SU-DHL-6 (cell line): ENCODE data around the gene CD9.

Experiments used
- H2AFZ ChIP-seq: fragments of 200-600 bp; sonication (generic); 2 replicates; pipeline ENCODE4 v1.6.1; 2014; ENCODE audit warnings: low read depth, mild to moderate bottlenecking, moderate library complexity, mixed read lengths, antibody characterized with exemption, low read length; ENCODE audit not compliant: severe bottlenecking
- H3F3A ChIP-seq: fragments of 200-600 bp; shearing (Covaris generic); 2 replicates; pipeline ENCODE4 v1.6.0; 2016; ENCODE audit warnings: antibody characterized with exemption, mild to moderate bottlenecking; ENCODE audit not compliant: insufficient read depth
- H3K27ac ChIP-seq: fragments of 200-600 bp; sonication (generic); 2 replicates; pipeline ENCODE4 v1.5.1; 2016; ENCODE audit warnings: low read depth, mild to moderate bottlenecking, low read length, moderate library complexity, mixed read lengths
- H3K27me3 ChIP-seq: fragments of 200-600 bp; sonication (generic), shearing (Covaris generic); 2 replicates; pipeline ENCODE4 v1.6.0; 2014; ENCODE audit warnings: mild to moderate bottlenecking, low read length
- H3K36me3 ChIP-seq: fragments of 200-600 bp; sonication (generic); 2 replicates; pipeline ENCODE4 v1.6.1; 2014; ENCODE audit warnings: mild to moderate bottlenecking, low read length, mixed read lengths
- H3K4me2 ChIP-seq: fragments of 300-600, 200-600 bp; shearing (Covaris generic), sonication (generic); 2 replicates; pipeline ENCODE4 v1.6.0; 2014; ENCODE audit warnings: low read length, low read depth, mild to moderate bottlenecking; ENCODE audit not compliant: poor library complexity, severe bottlenecking
- H3K4me3 ChIP-seq: fragments of 200-600 bp; sonication (generic); 2 replicates; pipeline ENCODE4 v1.5.1; 2014; ENCODE audit warnings: antibody characterized with exemption, low read length, mild to moderate bottlenecking, mixed read lengths; ENCODE audit not compliant: insufficient read depth, poor library complexity, severe bottlenecking
- H3K79me2 ChIP-seq: fragments of 200-600 bp; sonication (generic); 2 replicates; pipeline ENCODE4 v1.6.1; 2014; ENCODE audit warnings: mild to moderate bottlenecking, low read length, moderate library complexity; ENCODE audit not compliant: insufficient read depth
- H3K9ac ChIP-seq: fragments of 200-600 bp; sonication (generic); 2 replicates; pipeline ENCODE4 v1.7.0; 2014; ENCODE audit warnings: mild to moderate bottlenecking, low read length
- H3K9me2 ChIP-seq: fragments of 200-600 bp; sonication (generic); replicated peaks from 2 replicates; pipeline ENCODE4 v1.6.1; 2014; ENCODE audit warnings: low read length; ENCODE audit not compliant: insufficient read depth
- H3K9me3 ChIP-seq: fragments of 200-600 bp; sonication (generic); 2 replicates; pipeline ENCODE4 v1.6.1; 2014; ENCODE audit warnings: low read length, mixed read lengths; ENCODE audit not compliant: insufficient read depth
- H4K20me1 ChIP-seq: fragments of 200-600 bp; sonication (generic); 2 replicates; pipeline ENCODE4 v1.6.1; 2014; ENCODE audit warnings: low read depth, mild to moderate bottlenecking, antibody characterized with exemption, low read length, moderate library complexity, mixed read lengths
- CTCF ChIP-seq: fragments of 200-600 bp; sonication (generic); IDR thresholded peaks from one replicate; pipeline ENCODE4 v1.5.1; 2017; ENCODE audit warnings: antibody characterized with exemption, mild to moderate bottlenecking, low read length, moderate library complexity; ENCODE audit not compliant: insufficient read depth, poor library complexity, severe bottlenecking
- EZH2phosphoT487 ChIP-seq: fragments of 200-600 bp; sonication (generic), shearing (Covaris generic); conservative IDR thresholded peaks from 2 replicates; pipeline ENCODE4 v1.6.1; 2018; ENCODE audit warnings: mild to moderate bottlenecking, antibody characterized with exemption, low read length, moderate library complexity, mixed read lengths

The CD9 gene

DNA sequence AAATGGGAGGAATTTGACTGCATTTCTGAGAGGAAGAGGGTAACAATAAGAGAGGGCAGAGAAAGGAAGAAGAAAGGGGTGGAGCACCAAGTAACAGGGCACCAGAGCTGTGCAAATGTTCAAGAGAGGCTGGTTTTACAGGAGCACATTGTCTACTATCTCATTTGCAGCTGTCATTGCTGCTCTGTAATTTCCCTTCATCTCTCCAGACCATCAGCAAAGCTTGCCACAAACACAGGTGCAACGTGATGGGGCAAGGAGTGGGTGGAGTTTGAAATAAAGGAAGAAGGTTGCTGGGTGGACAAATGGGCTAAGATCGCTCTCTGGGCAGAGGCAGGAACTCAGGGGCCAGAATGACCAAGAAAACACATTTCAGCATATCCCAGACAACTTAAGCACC lies 62.4 kb downstream of the CD9 start:
- H3K9ac ChIP-seq = no peak overlapping the region
- no peaks in the 10 kb centered on the region for H3K36me3 ChIP-seq
- TF ChIP-seq CTCF (no peak), EZH2phosphoT487 (no peak)
- H2AFZ ChIP-seq = no peak overlapping the region
- no peaks in the 10 kb centered on the region for H3K9me3 ChIP-seq
- no peaks in the 10 kb centered on the region for H3K79me2 ChIP-seq
- no peaks in the 10 kb centered on the region for H3K27me3 ChIP-seq
- H3K9me2 ChIP-seq = no peaks in the 10 kb centered on the region
- no peak overlapping the region for H3K4me3 ChIP-seq
- H3K27ac ChIP-seq = no peak overlapping the region
- no peaks in the 10 kb centered on the region for H4K20me1 ChIP-seq
- no peak overlapping the region for H3K4me2 ChIP-seq
- H3F3A ChIP-seq = no peaks in the 10 kb centered on the region

- Histone ChIP-seq H3F3A (no peaks in the 10 kb centered on the region), H3K27me3 (no peaks in the 10 kb centered on the region), H3K9me2 (no peaks in the 10 kb centered on the region), H3K4me2 (no peak overlapping the region), H4K20me1 (no peaks in the 10 kb centered on the region), H3K9ac (no peak overlapping the region), H3K79me2 (no peaks in the 10 kb centered on the region), H3K36me3 (no peaks in the 10 kb centered on the region), H3K9me3 (no peaks in the 10 kb centered on the region), H2AFZ (no peak overlapping the region), H3K4me3 (no peak overlapping the region), H3K27ac (no peak overlapping the region)
- TF ChIP-seq CTCF (no peak), EZH2phosphoT487 (no peak)
Observed at GRCh38 chr12:6263931-6264330, 63.7 kb downstream of the CD9 start.

DNA sequence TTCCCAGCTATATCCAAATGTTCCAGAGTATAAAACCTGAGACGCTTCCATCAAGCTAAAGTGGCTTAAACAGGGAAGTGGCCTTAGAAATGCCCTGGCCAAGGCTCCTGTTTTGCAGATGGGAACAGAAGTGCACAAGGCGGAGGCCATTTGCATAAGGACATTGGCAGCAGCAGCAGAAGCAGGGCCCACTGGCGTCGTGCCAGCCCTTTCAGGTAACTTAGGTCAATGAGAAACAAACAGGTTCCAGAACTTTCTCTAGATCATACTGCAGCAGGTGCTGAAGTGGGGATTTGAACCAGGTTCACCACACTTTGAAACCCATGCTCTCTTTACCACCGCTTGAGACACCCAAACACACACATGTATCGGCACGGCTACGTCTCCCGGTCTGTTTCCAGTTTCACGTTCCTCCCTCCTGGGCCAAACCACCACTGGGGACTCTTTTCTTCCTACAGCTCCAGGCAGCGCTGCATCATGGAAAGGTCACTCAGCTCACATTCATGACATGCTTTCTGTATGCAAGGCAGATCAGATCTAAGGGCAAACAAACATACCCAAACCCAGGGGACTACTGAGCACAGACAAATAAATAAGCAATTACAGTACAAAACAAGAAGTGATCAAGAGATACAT lies 64.3 kb downstream of the CD9 start:
- no peaks in the 10 kb centered on the region for H3K79me2 ChIP-seq
- H2AFZ ChIP-seq = no peak overlapping the region
- H3K9me2 ChIP-seq = no peaks in the 10 kb centered on the region
- no peaks in the 10 kb centered on the region for H3F3A ChIP-seq
- H3K36me3 ChIP-seq = no peaks in the 10 kb centered on the region
- no peaks in the 10 kb centered on the region for H3K27me3 ChIP-seq
- no peak overlapping the region for H3K4me2 ChIP-seq
- no peak overlapping the region for H3K27ac ChIP-seq
- TF ChIP-seq EZH2phosphoT487 = no peak
- no peak for TF ChIP-seq CTCF
- no peak overlapping the region for H3K4me3 ChIP-seq
- no peak overlapping the region for H3K9ac ChIP-seq
- H4K20me1 ChIP-seq = no peaks in the 10 kb centered on the region
- H3K9me3 ChIP-seq = no peaks in the 10 kb centered on the region

DNA sequence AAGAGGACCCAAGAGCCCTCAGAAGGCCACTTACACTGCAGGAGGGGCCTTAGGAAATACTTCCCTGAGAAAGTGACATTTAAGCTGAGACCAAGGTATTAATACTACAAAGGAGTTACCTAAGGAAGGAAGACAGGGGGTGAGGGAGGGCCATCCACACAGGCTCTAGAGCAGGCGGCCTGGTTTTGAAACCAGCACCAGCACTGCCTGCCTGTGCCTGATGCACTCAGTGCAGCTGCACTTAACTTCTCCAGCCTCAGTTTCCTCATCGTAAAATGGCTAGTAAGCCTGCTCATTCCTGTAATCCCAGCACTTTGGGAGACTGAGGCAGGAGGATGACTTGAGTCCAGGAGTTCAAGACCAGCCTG lies 64.8 kb downstream of the CD9 start:
- no peak overlapping the region for H3K9ac ChIP-seq

More for the DNA sequence above, 64.8 kb downstream of the CD9 start:
- Histone ChIP-seq H3K9me3 (no peaks in the 10 kb centered on the region), H3K4me3 (no peak overlapping the region), H2AFZ (no peak overlapping the region), H3K27ac (no peak overlapping the region), H3K27me3 (no peaks in the 10 kb centered on the region), H3F3A (no peaks in the 10 kb centered on the region), H3K36me3 (no peaks in the 10 kb centered on the region), H4K20me1 (no peaks in the 10 kb centered on the region), H3K9me2 (no peaks in the 10 kb centered on the region), H3K79me2 (no peaks in the 10 kb centered on the region), H3K4me2 (no peak overlapping the region)
- TF ChIP-seq CTCF = no peak
- no peak for TF ChIP-seq EZH2phosphoT487
